Parathyroid adenoma (tissue), 2 donors: ENCODE results near the gene SLC9B2.

Source experiments
- H2AFZ ChIP-seq: fragments of 300-600 bp; sonication (generic); one replicate; pipeline ENCODE4 v1.7.0; 2017; ENCODE audit warnings: antibody characterized with exemption, mild to moderate bottlenecking
- H3K27ac ChIP-seq: fragments of 300-600 bp; sonication (generic); one replicate; pipeline ENCODE4 v1.7.0; 2017
- H3K27me3 ChIP-seq: fragments of 300-600 bp; sonication (generic); one replicate; pipeline ENCODE4 v1.7.0; 2017; ENCODE audit warnings: low read length; ENCODE audit not compliant: control insufficient read depth, insufficient read depth
- H3K36me3 ChIP-seq: fragments of 300-600 bp; sonication (generic); one replicate; pipeline ENCODE4 v1.7.0; 2017; ENCODE audit warnings: low read length; ENCODE audit not compliant: control insufficient read depth, insufficient read depth
- H3K4me1 ChIP-seq: fragments of 300-600 bp; sonication (generic); one replicate; pipeline ENCODE4 v1.7.0; 2017; ENCODE audit warnings: control low read depth
- H3K4me2 ChIP-seq: fragments of 300-600 bp; sonication (generic); one replicate; pipeline ENCODE4 v1.7.0; 2017; ENCODE audit warnings: low read length
- H3K4me3 ChIP-seq: fragments of 300-600 bp; sonication (generic); one replicate; pipeline ENCODE4 v1.7.0; 2017; ENCODE audit warnings: low read depth, low read length
- H3K79me2 ChIP-seq: fragments of 300-600 bp; sonication (generic); one replicate; pipeline ENCODE4 v1.7.0; 2017; ENCODE audit warnings: control low read depth
- H3K9ac ChIP-seq: fragments of 300-600 bp; sonication (generic); one replicate; pipeline ENCODE4 v1.7.0; 2017; ENCODE audit warnings: mild to moderate bottlenecking
- H3K9me3 ChIP-seq: fragments of 300-600 bp; sonication (generic); one replicate; pipeline ENCODE4 v1.7.0; 2017; ENCODE audit warnings: low read length; ENCODE audit not compliant: control insufficient read depth
- CTCF ChIP-seq: fragments of 300-600 bp; sonication (generic); IDR thresholded peaks from one replicate; pipeline ENCODE4 v1.7.0; 2017; ENCODE audit warnings: antibody characterized with exemption, mild to moderate bottlenecking
- donor health status: primary hyperparathyroidism.

SLC9B2 gene

GRCh38 chr4:103111598-103111997 lies 35.0 kb upstream of the SLC9B2 start:
- Histone ChIP-seq H3K4me3 (no peak overlapping the region), H3K27ac (no peak overlapping the region), H3K4me2 (no peak overlapping the region), H3K4me1 (no peaks in the 10 kb centered on the region), H2AFZ (no peak overlapping the region), H3K9ac (no peak overlapping the region), H3K79me2 (no peaks in the 10 kb centered on the region), H3K27me3 (no peaks in the 10 kb centered on the region), H3K9me3 (no peaks in the 10 kb centered on the region), H3K36me3 (no peaks in the 10 kb centered on the region)
- no peak for TF ChIP-seq CTCF

GRCh38 chr4:103108542-103108941 lies 32.0 kb upstream of the SLC9B2 start:
- H3K9ac ChIP-seq = no peak overlapping the region
- TF ChIP-seq CTCF = no peak
- H3K4me1 ChIP-seq = no peaks in the 10 kb centered on the region
- no peak overlapping the region for H3K4me2 ChIP-seq
- no peak overlapping the region for H3K27ac ChIP-seq
- H3K27me3 ChIP-seq = no peaks in the 10 kb centered on the region
- no peaks in the 10 kb centered on the region for H3K79me2 ChIP-seq
- H3K9me3 ChIP-seq = no peaks in the 10 kb centered on the region
- H2AFZ ChIP-seq = no peak overlapping the region
- H3K4me3 ChIP-seq = no peak overlapping the region
- H3K36me3 ChIP-seq = no peaks in the 10 kb centered on the region

- H2AFZ ChIP-seq = no peak overlapping the region
- H3K36me3 ChIP-seq = no peaks in the 10 kb centered on the region
- H3K79me2 ChIP-seq = no peaks in the 10 kb centered on the region
- H3K9me3 ChIP-seq = no peaks in the 10 kb centered on the region
- H3K4me2 ChIP-seq = no peak overlapping the region
- no peak overlapping the region for H3K9ac ChIP-seq
- H3K4me3 ChIP-seq = no peak overlapping the region
- H3K27me3 ChIP-seq = no peaks in the 10 kb centered on the region
- TF ChIP-seq CTCF = no peak
- no peak overlapping the region for H3K27ac ChIP-seq
- H3K4me1 ChIP-seq = no peaks in the 10 kb centered on the region
Measured at GRCh38 chr4:103105558-103106356, 29.2 kb upstream of the SLC9B2 start.

- no peaks in the 10 kb centered on the region for H3K27me3 ChIP-seq
- no peak for TF ChIP-seq CTCF
- H3K36me3 ChIP-seq = no peaks in the 10 kb centered on the region
- no peak overlapping the region for H3K4me3 ChIP-seq
- H3K4me2 ChIP-seq = no peak overlapping the region
- no peak overlapping the region for H2AFZ ChIP-seq
- H3K27ac ChIP-seq = no peak overlapping the region
- H3K9ac ChIP-seq = no peak overlapping the region
- no peaks in the 10 kb centered on the region for H3K4me1 ChIP-seq
- H3K79me2 ChIP-seq = no peaks in the 10 kb centered on the region
- H3K9me3 ChIP-seq = no peaks in the 10 kb centered on the region
Measured at GRCh38 chr4:103104886-103105285, 28.3 kb upstream of the SLC9B2 start.

- no peaks in the 10 kb centered on the region for H3K27me3 ChIP-seq
- no peaks in the 10 kb centered on the region for H3K9me3 ChIP-seq
- no peak overlapping the region for H3K4me2 ChIP-seq
- no peak overlapping the region for H3K4me3 ChIP-seq
- TF ChIP-seq CTCF = no peak
- H3K4me1 ChIP-seq = no peaks in the 10 kb centered on the region
- H2AFZ ChIP-seq = no peak overlapping the region
- no peaks in the 10 kb centered on the region for H3K36me3 ChIP-seq
- H3K27ac ChIP-seq = no peak overlapping the region
- no peak overlapping the region for H3K9ac ChIP-seq
- H3K79me2 ChIP-seq = peaks cover 2% of the 10 kb centered on the region
Measured at GRCh38 chr4:103100691-103101090, 24.1 kb upstream of the SLC9B2 start.
